GM19324 (cell line): ENCODE results near the gene CCDC12.

Experiments
- ATAC-seq: cut with Tn5 transposase; IDR thresholded peaks from one replicate; pipeline ENCODE4 v1.9.1; 2021; ENCODE audit warnings: mild to moderate bottlenecking, moderate library complexity; ENCODE audit not compliant: unreplicated experiment, low FRiP score

The CCDC12 gene

DNA sequence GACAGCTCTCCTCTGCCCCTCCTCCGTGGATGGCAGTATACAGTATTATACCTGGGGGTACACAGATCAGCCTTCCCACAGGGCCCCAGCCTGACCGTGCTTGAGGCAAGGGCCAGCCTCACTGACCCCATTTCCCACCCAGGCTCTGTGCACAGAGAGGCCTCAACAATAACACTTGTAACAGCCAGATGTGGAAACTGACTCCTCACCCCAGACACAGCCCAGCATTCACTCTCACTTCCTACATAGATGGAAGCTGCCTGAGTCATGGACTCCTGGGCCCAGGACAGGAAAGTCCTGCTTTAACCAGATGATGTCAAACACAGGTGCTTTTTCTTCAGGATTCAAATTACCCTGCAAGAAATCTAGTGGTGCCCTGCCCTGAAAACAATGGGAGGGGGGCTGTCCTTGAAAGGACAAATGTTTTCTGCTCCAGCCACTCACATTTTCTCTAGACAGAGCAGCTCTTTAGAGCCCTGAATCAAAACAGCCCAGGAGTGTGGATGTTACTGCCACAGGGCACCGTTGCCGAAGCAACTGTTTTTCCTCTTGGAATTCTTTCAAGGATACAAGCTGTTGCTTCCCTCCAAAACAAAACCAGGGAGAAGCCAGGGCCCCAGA is 16.4 kb downstream of the CCDC12 start:
- ATAC-seq: no peak

DNA sequence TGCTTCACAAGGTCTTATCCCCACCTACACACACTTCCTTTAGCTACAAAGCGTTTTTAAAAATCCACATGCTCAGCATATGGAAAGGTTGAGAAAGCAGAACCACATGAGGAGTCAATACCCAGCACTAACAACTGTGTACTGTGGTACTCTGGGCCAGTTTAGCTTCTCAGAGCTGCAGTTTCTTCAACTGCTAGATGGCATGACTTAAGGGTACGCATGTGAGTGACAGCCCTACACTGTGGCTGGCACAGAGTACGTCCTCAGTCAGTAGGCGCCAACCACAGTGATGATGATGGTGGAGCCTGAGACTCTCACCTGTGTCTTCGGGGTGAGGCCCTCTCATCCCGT is 17.4 kb downstream of the CCDC12 start:
- no peak for ATAC-seq

DNA sequence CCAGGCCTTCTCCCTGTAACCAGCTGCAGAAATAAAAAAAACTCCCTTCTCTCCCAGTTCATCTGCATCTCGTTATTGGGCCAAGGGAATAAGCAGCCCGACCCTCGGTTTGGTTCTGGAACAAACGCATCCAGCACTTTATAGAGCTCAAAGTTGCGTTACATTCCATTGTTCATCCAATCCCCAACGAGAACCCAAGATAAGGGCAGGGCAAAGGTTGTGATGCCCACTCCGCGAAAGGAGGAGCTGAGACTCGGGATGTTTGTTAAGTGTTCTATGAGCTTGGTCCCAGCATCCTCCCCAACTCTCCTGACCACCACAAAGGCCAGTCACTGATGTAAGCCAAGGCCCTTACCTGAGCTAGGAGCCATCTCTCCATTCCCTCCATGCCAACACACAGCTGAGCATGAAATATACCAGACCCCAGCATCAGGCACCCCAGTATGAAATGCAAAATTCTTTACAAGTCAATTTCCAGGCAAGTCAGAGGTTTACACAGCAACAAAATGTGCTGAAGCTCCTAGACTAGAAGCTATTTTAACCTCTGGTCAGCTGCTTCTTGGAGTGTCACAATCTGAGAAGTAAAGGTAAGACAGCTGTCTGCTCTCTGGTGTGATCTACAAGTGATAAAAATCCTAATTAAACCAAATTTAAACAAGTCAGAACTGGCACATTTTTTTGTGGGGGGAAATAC is 17.9 kb downstream of the CCDC12 start:
- ATAC-seq: no peak

DNA sequence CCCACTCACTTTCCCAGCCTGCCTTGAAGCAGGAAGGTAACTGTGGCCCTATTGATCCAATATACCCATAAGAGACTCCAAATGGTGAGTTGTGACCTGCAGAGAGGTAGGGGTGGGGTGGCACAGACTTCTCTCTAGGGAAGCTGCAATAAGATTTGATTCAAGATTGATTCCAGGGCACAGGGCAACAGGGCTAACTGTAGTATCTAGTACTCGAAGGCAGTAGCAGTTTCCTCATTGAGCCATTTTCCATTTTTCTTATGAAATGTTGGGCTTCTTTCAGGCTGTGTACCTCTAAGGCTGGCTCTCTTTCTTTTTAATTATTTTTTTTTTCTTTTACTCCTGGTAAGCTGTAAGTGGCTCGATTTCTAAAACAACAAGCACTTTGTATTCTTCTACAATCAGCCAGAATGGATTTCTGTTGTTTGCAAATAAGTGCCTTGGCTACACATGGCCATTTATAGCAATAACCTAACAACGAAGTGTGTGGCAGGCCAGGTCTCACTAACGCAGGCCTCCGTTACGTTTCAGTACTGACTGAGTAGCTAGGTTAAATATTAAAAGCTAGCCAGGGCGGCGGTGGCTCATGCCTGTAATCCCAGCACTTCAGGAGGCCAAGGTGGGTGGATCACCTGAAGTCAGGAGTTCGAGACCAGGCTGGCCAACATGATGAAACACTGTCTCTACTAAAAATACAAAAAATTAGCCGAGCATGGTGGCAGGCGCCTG is 19.3 kb downstream of the CCDC12 start:
- ATAC-seq: no peak

- no peak for ATAC-seq
These were observed 20.7 kb downstream of the CCDC12 start for GRCh38 chr3:46955801-46956259.

GRCh38 chr3:46955157-46955556 is 21.4 kb downstream of the CCDC12 start:
- ATAC-seq: no peak

- no peak for ATAC-seq
These were observed 22.4 kb downstream of the CCDC12 start for GRCh38 chr3:46954178-46954577.

GRCh38 chr3:46953234-46954010 is 23.1 kb downstream of the CCDC12 start:
- ATAC-seq: no peak

DNA sequence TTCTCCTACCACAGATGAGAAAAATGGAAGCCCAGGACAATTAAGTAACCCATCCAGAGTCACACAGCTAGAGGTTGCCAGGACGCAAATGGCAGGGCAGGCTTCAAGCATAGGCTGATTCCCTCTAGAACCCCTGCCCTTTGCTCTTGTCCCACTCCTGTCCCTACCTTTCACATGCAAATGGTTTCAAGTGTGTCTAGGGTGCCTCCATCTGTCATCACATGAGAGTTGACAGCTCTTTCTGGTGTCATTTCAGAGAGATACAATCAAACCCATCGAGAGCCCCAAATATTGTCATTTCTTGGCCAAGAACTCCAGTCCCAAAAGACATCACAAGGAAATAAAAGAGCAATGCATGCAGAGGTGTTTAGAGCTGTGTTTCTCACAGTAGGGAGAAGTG is 23.7 kb downstream of the CCDC12 start:
- ATAC-seq: no peak

GRCh38 chr3:46950650-46951241 is 25.8 kb downstream of the CCDC12 start:
- ATAC-seq: no peak

DNA sequence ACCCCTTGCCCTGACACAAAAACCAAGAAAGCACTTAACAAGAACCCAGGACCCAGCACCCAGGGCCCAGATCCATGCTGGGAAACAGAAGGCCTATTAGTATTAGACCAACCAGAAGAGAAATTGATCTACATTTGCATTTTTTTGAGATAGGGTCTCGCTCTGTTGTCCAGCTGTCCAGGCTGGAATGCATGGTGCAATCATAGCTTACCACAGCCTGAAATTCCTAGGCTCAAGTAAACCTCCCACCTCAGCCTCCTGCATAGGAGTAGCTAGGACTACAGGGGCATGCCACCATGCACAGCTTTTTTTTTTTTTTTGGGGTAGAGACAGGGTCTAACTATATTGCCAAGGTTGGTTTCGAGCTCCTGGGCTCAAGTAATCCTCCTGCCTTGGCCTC is 26.4 kb downstream of the CCDC12 start:
- no peak for ATAC-seq

GRCh38 chr3:46948830-46949671 is 27.5 kb downstream of the CCDC12 start:
- ATAC-seq: peak; percentile 40

- no peak for ATAC-seq
These were observed 28.4 kb downstream of the CCDC12 start for GRCh38 chr3:46947981-46948791.

DNA sequence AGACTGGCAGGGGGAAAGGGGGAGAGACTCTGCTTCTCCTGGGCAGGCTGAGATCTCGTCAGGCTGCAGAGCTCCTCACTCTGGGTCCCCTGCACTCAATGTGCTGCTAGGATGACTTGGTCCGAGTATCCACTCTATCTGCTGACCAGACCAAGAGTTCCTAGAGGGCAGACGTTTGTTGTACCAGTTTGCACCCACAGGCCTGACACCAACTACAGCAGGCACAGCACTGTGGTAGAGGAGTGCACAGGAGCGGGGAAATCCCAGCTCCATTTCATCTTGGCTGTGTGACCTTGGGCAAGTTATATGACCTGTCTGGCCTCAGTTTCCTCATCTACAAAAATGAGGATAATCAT is 29.0 kb downstream of the CCDC12 start:
- no peak for ATAC-seq

DNA sequence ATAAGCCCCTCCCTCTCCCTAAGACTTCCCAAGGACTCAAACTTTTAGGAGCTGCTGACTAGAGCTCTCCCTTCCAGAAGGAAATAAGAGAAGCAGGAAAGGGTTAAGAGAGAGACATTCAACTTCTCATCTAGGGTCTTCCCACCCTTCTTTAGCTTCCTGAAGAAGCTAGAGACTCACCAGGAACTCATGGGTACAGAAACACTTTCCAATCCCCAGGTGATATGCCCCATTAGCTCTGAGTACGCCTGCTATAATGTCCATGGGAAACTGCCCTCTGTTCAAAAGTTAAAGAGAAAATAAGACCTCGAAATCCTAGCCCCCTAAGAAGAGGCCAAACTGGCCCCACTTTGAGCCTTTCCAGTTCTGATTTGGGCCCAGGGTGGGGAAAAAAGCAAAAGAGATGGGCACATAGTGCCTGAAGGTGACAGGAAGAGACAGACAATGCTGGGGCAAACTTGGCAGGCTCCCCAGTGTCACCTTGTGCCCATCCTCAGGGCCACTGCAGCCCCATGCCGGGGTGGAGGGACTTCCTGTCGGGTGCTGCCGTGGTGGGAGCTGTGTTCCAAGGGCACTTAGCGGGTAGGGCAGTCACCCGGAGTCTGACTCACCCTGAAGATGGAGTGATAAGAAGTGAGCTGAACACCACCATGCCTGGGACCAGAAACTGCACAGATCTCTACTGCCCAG is 29.5 kb downstream of the CCDC12 start:
- ATAC-seq: no peak

DNA sequence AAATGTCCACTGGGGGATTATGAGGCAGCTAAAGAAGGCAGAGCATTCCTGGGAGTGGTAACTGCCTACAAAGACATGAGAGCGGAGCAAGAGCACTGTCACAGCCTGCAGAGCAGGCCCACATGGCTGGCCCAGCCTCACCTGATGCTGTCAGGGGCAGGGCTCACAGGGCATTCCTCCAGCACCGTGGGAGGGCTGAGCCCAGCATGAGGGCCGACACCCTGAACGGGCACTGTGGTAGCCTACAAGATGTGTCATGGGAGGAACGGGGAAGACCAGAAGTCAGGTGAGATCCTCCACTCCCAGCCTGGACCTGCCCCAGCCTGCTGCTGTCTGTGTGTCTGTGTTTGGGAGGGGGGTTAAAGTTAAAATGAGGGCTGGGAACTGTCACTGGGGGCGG is 30.1 kb downstream of the CCDC12 start:
- no peak for ATAC-seq

GRCh38 chr3:46944191-46944590 is 32.4 kb downstream of the CCDC12 start:
- no peak for ATAC-seq
